Hepatocyte (in vitro differentiated cells): ENCODE measurements around the gene CPOX.
"Not testable (repeated sequence)": the region's sequence is repeated elsewhere in the genome, so short reads cannot be mapped to it uniquely, and the experiment has no call there.

ENCODE experiments used
- CTCF ChIP-seq: fragments of 200-600 bp; sonication (generic); IDR thresholded peaks from 2 replicates; pipeline ENCODE4 v1.5.1; 2016; ENCODE audit warnings: antibody characterized with exemption, mild to moderate bottlenecking; ENCODE audit not compliant: poor library complexity
- EZH2 ChIP-seq: fragments of 200-600 bp; sonication (generic); IDR thresholded peaks from 2 replicates; pipeline ENCODE4 v1.6.1; 2016; ENCODE audit warnings: antibody characterized with exemption, mild to moderate bottlenecking, borderline replicate concordance
- EZH2phosphoT487 ChIP-seq: fragments of 200-600 bp; sonication (generic); IDR thresholded peaks from one replicate; pipeline ENCODE4 v1.6.1; 2018; ENCODE audit warnings: antibody characterized with exemption, mild to moderate bottlenecking, low read depth, moderate library complexity; ENCODE audit not compliant: unreplicated experiment, severe bottlenecking

GRCh38 chr3:98641756-98642155 lies 48.3 kb upstream of the CPOX start:
- not testable (repeated sequence) for TF ChIP-seq CTCF, EZH2, EZH2phosphoT487
